ENCODE data around the gene DOCK10.

Gene DOCK10

GRCh38 chr2:224723586-224724217, 318.6 kb downstream of the DOCK10 start:
- Histone ChIP-seq H3K9me3 (ENCODE audit: control insufficient read depth, low read length) (peaks cover 16% of the 10 kb centered on the region), H3K4me1 (ENCODE audit: control insufficient read depth, insufficient read depth, low read length) (peaks cover 7% of the 10 kb centered on the region), H3K36me3 (ENCODE audit: control insufficient read depth, insufficient read depth, low read length, severe bottlenecking) (no peaks in the 10 kb centered on the region), H3K27me3 (replicated peaks; ENCODE audit: control insufficient read depth, insufficient read depth, low read length) (no peaks in the 10 kb centered on the region), H3K4me3 (ENCODE audit: low read length) (no peak overlapping the region), H3K9ac (ENCODE audit: low read length) (no peak overlapping the region)
- DNase-seq (ENCODE audit: low read depth), result peak; percentile 12

DNA sequence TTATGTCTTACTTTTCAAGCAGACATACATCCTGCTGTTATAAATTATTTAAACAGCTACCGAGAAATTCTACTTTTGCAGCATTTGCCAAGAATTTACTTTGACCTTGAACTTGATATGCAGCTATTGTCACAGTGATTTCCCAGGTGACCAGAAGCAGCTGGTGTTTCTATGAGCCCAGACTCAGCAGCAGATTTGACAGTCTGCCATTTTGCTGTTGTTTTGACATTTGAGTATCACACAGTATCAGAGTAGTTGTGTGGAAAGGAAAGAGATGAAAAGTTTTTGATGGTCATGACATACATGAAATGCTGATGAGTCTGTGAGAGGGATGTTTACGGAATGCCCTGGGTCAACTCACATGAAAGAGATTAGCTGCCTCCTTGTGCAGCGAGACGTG, 319.5 kb downstream of the DOCK10 start:
- Histone ChIP-seq H3K27me3 (replicated peaks; ENCODE audit: control insufficient read depth, insufficient read depth, low read length) (no peaks in the 10 kb centered on the region), H3K9ac (ENCODE audit: low read length) (no peak overlapping the region), H3K4me1 (ENCODE audit: control insufficient read depth, insufficient read depth, low read length) (peaks cover 7% of the 10 kb centered on the region), H3K36me3 (ENCODE audit: control insufficient read depth, insufficient read depth, low read length, severe bottlenecking) (no peaks in the 10 kb centered on the region), H3K9me3 (ENCODE audit: control insufficient read depth, low read length) (peaks cover 10% of the 10 kb centered on the region), H3K4me3 (ENCODE audit: low read length) (no peak overlapping the region)
- no peak for DNase-seq (ENCODE audit: low read depth)

GRCh38 chr2:224722250-224722649, 320.0 kb downstream of the DOCK10 start:
- DNase-seq (ENCODE audit: low read depth), result peak; percentile 14
- H3K9ac ChIP-seq (ENCODE audit: low read length), result no peak overlapping the region
- peaks cover 7% of the 10 kb centered on the region for H3K4me1 ChIP-seq (ENCODE audit: control insufficient read depth, insufficient read depth, low read length)
- H3K36me3 ChIP-seq (ENCODE audit: control insufficient read depth, insufficient read depth, low read length, severe bottlenecking), result no peaks in the 10 kb centered on the region
- no peaks in the 10 kb centered on the region for H3K27me3 ChIP-seq (replicated peaks; ENCODE audit: control insufficient read depth, insufficient read depth, low read length)
- peaks cover 9% of the 10 kb centered on the region for H3K9me3 ChIP-seq (ENCODE audit: control insufficient read depth, low read length)
- no peak overlapping the region for H3K4me3 ChIP-seq (ENCODE audit: low read length)

DNA sequence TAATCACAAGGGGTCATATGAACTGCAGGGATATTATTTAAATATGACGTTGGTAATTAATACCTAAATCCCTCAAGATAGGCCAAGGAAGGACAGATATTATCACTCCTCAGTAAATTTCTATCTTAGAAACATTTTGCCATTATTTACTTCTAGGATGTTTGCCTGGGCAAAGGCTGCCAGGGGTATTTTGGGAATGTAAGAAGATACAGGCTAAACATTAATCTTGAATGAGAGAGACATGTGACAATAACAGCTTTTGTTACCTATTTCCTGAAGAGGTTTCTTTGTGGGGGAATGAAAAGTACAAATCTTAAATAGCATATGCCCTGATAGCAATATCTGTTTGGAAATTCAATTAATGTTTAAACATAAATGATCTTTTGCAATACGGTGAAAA, 325.3 kb downstream of the DOCK10 start:
- no peak for DNase-seq (ENCODE audit: low read depth)
- H3K27me3 ChIP-seq (replicated peaks; ENCODE audit: control insufficient read depth, insufficient read depth, low read length), result no peaks in the 10 kb centered on the region
- peaks cover 1% of the 10 kb centered on the region for H3K4me1 ChIP-seq (ENCODE audit: control insufficient read depth, insufficient read depth, low read length)
- H3K4me3 ChIP-seq (ENCODE audit: low read length), result no peak overlapping the region
- H3K9me3 ChIP-seq (ENCODE audit: control insufficient read depth, low read length), result no peaks in the 10 kb centered on the region
- no peaks in the 10 kb centered on the region for H3K36me3 ChIP-seq (ENCODE audit: control insufficient read depth, insufficient read depth, low read length, severe bottlenecking)
- H3K9ac ChIP-seq (ENCODE audit: low read length), result no peak overlapping the region

- no peaks in the 10 kb centered on the region for H3K9me3 ChIP-seq (ENCODE audit: control insufficient read depth, low read length)
- no peaks in the 10 kb centered on the region for H3K27me3 ChIP-seq (replicated peaks; ENCODE audit: control insufficient read depth, insufficient read depth, low read length)
- no peak within 1 kb of the TSS for H3K4me3 ChIP-seq (ENCODE audit: low read length)
- peaks cover 8% of the 10 kb centered on the region for H3K4me1 ChIP-seq (ENCODE audit: control insufficient read depth, insufficient read depth, low read length)
- no peak for DNase-seq (ENCODE audit: low read depth)
- no peak within 1 kb of the TSS for H3K9ac ChIP-seq (ENCODE audit: low read length)
- H3K36me3 ChIP-seq (ENCODE audit: control insufficient read depth, insufficient read depth, low read length, severe bottlenecking), result no peaks in the 10 kb centered on the region
Measured at GRCh38 chr2:224716201-224716600, 326.1 kb downstream of the DOCK10 start, which contains the start of gene CCDC195. Gene CCDC195, minus strand, starts transcription at chr2:224716365. Its CDS starts 0 bp downstream, at chr2:224716365.

Measured in adipocyte (in vitro differentiated cells).